ENCODE measurements around the gene KRT77.

GRCh38 chr12:52674433-52674775 is 28.9 kb downstream of the KRT77 start:
- TF ChIP-seq POLR2A (IDR thresholded peaks at IDR 0.05) (no peak), POLR2AphosphoS5 (IDR thresholded peaks at IDR 0.05; ENCODE audit: insufficient read depth in 1 of 2, low read depth in 1 of 2) (no peak), CTCF (IDR thresholded peaks at IDR 0.05) (no peak)

Measured in vagina (tissue), 2 donors.